ENCODE data around the gene GOT2. TPM values are rescaled to one million over a fixed set of nuclear protein-coding genes. Genes with fewer than 3 reads are reported as not detected.

Gene GOT2
- total and polyA plus RNA-seq, 2 donors (not counting 3 experiments of a cell fraction or from before 2014, with no cell fraction given): 53.4 to 127 TPM

DNA sequence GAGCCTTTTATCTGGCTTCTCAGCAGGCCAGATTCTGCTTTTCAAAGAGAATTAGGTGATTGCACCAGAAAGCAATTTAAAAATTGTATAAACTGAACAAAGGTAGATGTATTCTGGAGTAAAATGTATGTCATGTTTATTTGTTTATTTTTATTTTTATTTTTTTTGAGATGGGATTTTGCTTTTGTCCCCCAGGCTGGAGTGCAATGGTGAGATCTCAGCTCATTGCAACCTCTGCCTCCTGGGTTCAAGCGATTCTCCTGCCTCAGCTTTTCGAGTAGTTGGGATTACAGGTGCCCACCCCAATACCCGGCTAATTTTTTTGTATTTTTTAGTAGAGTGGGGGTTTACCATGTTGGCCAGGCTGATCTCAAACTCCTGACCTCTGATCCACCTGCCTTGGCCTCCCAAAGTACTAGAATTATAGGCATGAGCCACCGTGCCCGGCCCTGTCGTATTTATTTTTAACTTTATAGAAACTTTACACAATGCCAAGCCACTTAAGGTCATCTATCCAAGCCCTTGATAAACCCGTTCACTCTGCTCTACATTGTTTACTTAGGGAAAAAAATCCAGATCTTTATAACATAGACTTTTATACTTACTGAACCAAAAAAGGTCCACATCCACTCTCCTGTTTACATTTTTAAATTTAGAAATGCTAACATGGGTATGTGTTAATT is 22.7 kb upstream of the GOT2 start:
- intact Hi-C loops (cut with micrococcal nuclease): loop anchor here (1.0 to 5.0 kb wide), 7 partner anchors 22 to 419 kb away; partner anchors contain the start of genes GOT2 and SLC38A7
- no peaks in the 10 kb centered on the region for H3K9me1 ChIP-seq (replicated peaks; ENCODE audit: control insufficient read depth, extremely low read depth, insufficient read depth, low read length)
- peaks cover 8% of the 10 kb centered on the region for H3K4me1 ChIP-seq (ENCODE audit: control insufficient read depth, extremely low read depth, insufficient read depth, low read length)
- H3K4me2 ChIP-seq (ENCODE audit: insufficient read depth, low read length): no peak overlapping the region
- H2AFZ ChIP-seq (ENCODE audit: low read depth, low read length): no peak overlapping the region
- ChIA-PET CTCF (interaction anchor here (0.7 to 3.2 kb wide), 58 partner anchors 9 to 729 kb away, joined by 3 to 73 read pairs (median 5); partner anchors contain the start of genes CNOT1, GOT2, NDRG4 and SLC38A7), POLR2A (interaction anchor here (0.5 kb wide), 1 partner anchor 407 kb away, joined by 3 read pairs; no protein-coding TSS in a partner anchor)
- H3K36me3 ChIP-seq (ENCODE audit: control insufficient read depth in 2 of 2, extremely low read depth in 1 of 2, insufficient read depth in 2 of 2, low read length in 2 of 2): no peaks in the 10 kb centered on the region
- no peak overlapping the region for H3K9ac ChIP-seq (replicated peaks; ENCODE audit: extremely low read depth, insufficient read depth, low read length)
- no peak for TF ChIP-seq POLR2AphosphoS5 (IDR thresholded peaks at IDR 0.05; ENCODE audit: insufficient read depth, low read depth, low read length)
- TF ChIP-seq, protein P1, sequence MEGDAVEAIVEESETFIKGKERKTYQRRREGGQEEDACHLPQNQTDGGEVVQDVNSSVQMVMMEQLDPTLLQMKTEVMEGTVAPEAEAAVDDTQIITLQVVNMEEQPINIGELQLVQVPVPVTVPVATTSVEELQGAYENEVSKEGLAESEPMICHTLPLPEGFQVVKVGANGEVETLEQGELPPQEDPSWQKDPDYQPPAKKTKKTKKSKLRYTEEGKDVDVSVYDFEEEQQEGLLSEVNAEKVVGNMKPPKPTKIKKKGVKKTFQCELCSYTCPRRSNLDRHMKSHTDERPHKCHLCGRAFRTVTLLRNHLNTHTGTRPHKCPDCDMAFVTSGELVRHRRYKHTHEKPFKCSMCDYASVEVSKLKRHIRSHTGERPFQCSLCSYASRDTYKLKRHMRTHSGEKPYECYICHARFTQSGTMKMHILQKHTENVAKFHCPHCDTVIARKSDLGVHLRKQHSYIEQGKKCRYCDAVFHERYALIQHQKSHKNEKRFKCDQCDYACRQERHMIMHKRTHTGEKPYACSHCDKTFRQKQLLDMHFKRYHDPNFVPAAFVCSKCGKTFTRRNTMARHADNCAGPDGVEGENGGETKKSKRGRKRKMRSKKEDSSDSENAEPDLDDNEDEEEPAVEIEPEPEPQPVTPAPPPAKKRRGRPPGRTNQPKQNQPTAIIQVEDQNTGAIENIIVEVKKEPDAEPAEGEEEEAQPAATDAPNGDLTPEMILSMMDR (IDR thresholded peaks at IDR 0.05; ENCODE audit: extremely low read depth in 1 of 2, insufficient read depth in 1 of 2, low read depth in 1 of 2, low read length in 2 of 2): no peak
- TF ChIP-seq MYC (IDR thresholded peaks at IDR 0.05; ENCODE audit: low read depth, low read length): no peak
- no peak for TF ChIP-seq JUN (IDR thresholded peaks at IDR 0.05; ENCODE audit: borderline replicate concordance, insufficient read depth, insufficient read length, low read depth)
- TF ChIP-seq POLR2A (IDR thresholded peaks at IDR 0.05; ENCODE audit: low read depth, low read length): no peak
- TF ChIP-seq, protein P2, sequence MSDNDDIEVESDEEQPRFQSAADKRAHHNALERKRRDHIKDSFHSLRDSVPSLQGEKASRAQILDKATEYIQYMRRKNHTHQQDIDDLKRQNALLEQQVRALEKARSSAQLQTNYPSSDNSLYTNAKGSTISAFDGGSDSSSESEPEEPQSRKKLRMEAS (IDR thresholded peaks at IDR 0.05; ENCODE audit: insufficient read depth, insufficient read length): no peak
- TF ChIP-seq EZH2 (IDR thresholded peaks at IDR 0.05; ENCODE audit: borderline replicate concordance, low read depth, low read length, severe bottlenecking): no peak
- no peak for TF ChIP-seq GATA2 (IDR thresholded peaks at IDR 0.05; ENCODE audit: insufficient read depth, insufficient read length, low read depth, low read length)
- no peak for TF ChIP-seq FOS (IDR thresholded peaks at IDR 0.05; ENCODE audit: borderline replicate concordance, insufficient read depth, low read length)
- DNase-seq (ENCODE audit: low read depth, low spot score): no peak
- no peaks in the 10 kb centered on the region for H4K20me1 ChIP-seq (replicated peaks; ENCODE audit: control insufficient read depth, extremely low read depth, insufficient read depth, low read length)
- dilution Hi-C loops (cut with MboI; ENCODE audit: extremely low pct_ligation_motif_present, low sequenced_read_pairs): no loop called here
- H3K79me2 ChIP-seq (ENCODE audit: control insufficient read depth, insufficient read depth, low read length): no peaks in the 10 kb centered on the region
- H3K27me3 ChIP-seq (ENCODE audit: control insufficient read depth in 2 of 2, insufficient read depth in 2 of 2, low read length in 2 of 2): no peaks in the 10 kb centered on the region
- FAIRE-seq: no peak
- no peak overlapping the region for H3K27ac ChIP-seq (ENCODE audit: insufficient read depth, low read depth, low read length)
- no peak overlapping the region for H3K4me3 ChIP-seq (replicated peaks in 1 of 3; ENCODE audit: insufficient read depth in 1 of 3, low read depth in 1 of 3, low read length in 3 of 3)
- no TSS peak for BruUV-seq (replicated peaks)
- no peaks in the 10 kb centered on the region for H3K9me3 ChIP-seq (replicated peaks; ENCODE audit: control insufficient read depth, insufficient read depth, low read length)

All from endothelial cell of umbilical vein (primary cell).